HG02884 (cell line): ENCODE measurements around the gene GRHL3.
A peak's percentile ranks its signal among the peaks of the same experiment; 100 is the strongest.

Experiments used
- ATAC-seq: cut with Tn5 transposase; IDR thresholded peaks from one replicate; pipeline ENCODE4 v1.9.1; 2021; ENCODE audit warnings: mild to moderate bottlenecking, moderate library complexity; ENCODE audit not compliant: unreplicated experiment

GRHL3 gene

DNA sequence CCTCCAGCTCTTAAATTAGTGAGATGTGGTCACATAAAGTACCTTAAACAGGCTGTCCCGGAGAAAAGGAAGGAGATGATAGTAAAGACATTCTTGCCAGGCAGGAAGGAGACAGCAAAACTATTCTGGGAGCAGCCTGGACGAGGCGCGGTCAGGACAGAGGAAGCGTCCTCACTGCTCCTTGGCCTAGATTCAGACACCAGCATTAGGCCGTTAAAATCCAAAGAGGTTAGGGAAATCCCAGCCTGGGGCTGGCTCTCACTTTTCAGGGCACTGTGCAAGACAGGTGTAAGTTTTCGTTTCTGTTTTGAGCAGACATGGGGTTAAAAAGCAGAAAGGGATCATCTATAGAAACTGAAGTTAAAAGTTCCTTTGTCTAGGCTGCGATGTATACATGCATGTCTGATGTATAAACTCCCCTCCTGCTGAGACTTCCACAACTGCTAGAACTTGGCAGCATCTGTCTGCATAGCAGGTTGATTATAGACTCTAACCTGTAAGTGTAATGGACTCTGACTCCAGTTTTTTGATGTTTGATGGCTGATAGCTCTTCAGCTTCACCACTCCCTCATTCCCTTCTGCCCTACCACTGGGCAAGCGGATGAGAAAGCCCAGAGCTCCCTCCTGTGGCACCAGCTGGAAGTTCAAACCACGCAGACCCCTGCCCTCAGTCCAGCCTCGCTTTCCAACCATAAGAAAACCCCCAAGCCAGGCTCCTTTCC lies 72.9 kb downstream of the GRHL3 start:
- peak; percentile 69 for ATAC-seq

DNA sequence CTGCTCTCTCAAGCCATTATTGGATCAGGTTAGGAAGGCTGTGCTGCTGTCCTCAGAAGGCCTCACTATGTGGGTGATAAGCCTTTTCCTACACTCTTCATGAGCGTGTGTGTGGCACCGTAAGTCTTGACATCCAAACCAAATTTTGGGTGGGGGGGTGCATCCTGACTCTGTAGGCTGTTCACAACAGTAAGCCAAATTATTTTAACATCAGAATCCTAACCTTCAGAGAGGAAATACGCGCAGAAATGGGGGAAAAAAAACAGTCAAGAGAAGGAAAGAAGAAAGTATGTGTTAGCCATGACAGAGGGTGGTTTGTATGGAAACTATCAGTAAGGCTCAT lies 73.4 kb downstream of the GRHL3 start:
- ATAC-seq: no peak

DNA sequence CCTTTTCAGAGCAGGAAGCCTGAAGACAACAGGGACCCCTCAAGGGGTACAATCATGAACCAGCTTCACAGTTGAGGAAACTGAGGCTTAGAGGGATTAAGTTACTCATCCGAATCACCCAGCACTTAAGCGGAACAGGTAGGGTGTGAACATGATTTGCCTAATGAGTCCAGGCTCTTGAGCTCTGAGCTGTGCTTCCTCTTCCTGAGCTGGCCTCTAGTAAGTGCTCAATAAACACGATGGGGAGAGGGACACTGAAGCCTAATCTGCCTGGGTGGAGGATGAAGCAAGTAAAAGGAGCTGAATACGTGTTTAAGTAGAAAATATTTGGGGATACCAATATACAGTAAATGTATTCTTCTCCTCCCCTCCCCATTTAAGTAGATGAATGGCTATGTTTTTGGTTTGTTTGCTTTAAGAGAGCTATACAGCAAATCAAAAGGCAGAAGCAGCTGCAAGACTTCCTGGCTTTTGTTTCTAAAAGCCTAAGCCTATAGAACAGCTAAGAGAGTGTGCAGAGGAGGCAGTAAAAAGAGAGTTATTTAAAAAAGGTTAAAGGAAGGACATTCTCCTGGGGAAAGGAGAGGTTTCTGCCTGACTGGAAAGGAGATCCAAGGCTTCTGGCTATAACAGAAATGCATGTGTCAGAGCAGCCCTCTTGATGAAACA lies 74.0 kb downstream of the GRHL3 start:
- ATAC-seq: no peak

DNA sequence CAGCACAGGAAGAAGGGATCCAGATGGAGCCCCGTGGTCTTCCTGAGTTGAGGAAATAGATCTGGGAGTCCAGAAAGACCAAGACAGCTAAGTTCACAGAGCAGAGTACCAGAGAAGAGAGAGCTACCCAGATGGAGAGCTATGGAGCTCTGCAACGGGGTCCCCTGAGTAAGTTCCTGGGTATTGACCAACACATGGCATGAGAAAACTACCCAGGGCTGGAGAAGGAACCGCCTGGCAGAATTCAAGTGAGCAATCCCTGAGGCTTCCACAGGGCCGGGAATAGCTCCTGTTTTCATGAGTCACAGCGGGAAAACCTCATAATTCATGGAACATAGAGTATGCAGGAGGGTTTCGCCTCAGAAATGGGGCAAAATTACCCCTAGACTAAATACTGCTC lies 74.7 kb downstream of the GRHL3 start:
- ATAC-seq: no peak

DNA sequence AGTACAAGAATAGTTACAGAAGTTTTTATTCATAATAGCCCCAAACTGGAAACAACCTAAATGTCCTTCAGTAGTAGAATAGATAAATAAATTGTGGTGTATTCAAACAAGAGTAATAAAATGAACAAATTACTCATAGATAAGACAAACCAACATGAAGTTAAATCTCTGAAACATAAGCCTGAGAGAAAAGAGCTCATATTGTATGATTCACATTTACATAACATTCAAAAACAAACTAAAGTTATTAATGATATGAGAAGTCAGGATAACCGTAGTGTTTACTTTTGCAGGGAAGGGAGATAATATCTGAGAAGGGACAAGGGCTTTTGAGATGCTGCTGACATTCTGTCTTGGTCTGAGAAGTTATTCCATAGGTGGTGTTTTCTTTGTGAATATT lies 80.9 kb downstream of the GRHL3 start:
- no peak for ATAC-seq

DNA sequence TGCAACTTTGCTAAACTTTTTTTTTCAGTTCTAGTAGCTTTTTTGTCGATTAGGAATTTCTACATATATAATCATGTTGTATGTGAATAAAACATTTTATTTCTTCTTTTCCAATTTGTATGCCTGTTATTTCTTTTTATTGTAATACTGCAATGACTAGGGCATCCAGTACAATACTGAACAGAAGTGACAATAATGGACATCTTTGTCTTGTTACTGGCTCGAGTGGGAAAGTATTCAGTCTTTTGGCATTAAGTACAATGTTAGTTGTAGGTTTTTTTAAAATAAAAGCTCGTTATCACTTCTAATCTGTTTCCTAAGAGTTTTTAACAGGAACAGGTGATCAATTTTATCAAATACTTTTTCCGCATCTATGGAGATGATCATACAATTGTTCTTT lies 84.6 kb downstream of the GRHL3 start:
- ATAC-seq: no peak
